NT2/D1 (cell line): ENCODE data around the gene PUS7L.
"Not testable (repeated sequence)": the region's sequence is repeated elsewhere in the genome, so short reads cannot be mapped to it uniquely, and the experiment has no call there.

Experiments
- DNase-seq: peaks from one replicate; pipeline ENCODE4 v3.0.0-alpha.2; 2011; ENCODE audit warnings: low read depth, low spot score
- H3K27me3 ChIP-seq: 2 replicates; pipeline ENCODE4 v1.6.0; 2011; ENCODE audit warnings: mild to moderate bottlenecking; ENCODE audit not compliant: insufficient read length, insufficient read depth
- H3K36me3 ChIP-seq: 2 replicates; pipeline ENCODE4 v1.6.1; 2011; ENCODE audit warnings: mild to moderate bottlenecking, low read length, mixed read lengths; ENCODE audit not compliant: insufficient read depth, insufficient read length
- H3K4me1 ChIP-seq: 2 replicates; pipeline ENCODE4 v1.5.1; 2011; ENCODE audit not compliant: insufficient read depth, insufficient read length
- H3K4me3 ChIP-seq: 2 replicates; pipeline ENCODE4 v1.5.1; 2011; ENCODE audit warnings: low read depth; ENCODE audit not compliant: insufficient read length
- H3K9ac ChIP-seq: 2 replicates; pipeline ENCODE4 v1.6.0; 2011; ENCODE audit warnings: low read depth; ENCODE audit not compliant: insufficient read length
- H3K9me3 ChIP-seq: 2 replicates; pipeline ENCODE4 v1.5.1; 2011; ENCODE audit warnings: mild to moderate bottlenecking, low read length; ENCODE audit not compliant: insufficient read depth
- SUZ12 ChIP-seq: IDR thresholded peaks from 2 replicates; pipeline ENCODE4 v1.6.1; 2011; ENCODE audit not compliant: insufficient read length, insufficient read depth; ENCODE audit errors: extremely low read depth
- YY1 ChIP-seq: IDR thresholded peaks from 2 replicates; pipeline ENCODE4 v1.6.1; 2011; ENCODE audit not compliant: insufficient read length, insufficient read depth
- ZNF274 ChIP-seq: IDR thresholded peaks from 2 replicates; pipeline ENCODE4 v1.6.1; 2011; ENCODE audit warnings: mild to moderate bottlenecking, low read depth, low read length

PUS7L gene

DNA sequence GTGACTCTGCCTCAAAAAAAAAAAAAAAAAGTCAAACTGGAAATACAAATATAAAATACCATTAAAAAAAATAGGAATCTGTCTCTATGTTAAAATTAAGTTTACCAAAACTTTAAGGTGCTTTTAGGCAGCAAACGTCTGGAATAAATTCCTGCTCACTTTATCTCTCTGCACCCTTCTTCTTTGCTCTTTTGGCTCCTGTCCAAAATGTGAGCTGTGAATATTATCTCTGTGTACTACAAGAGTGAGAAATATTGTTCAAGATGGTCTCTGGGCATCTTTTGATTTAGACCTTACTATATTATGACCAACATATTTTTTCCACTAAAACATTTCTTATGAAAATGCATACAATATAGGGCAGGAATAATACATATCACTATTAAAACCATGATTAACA lies 63.7 kb downstream of the PUS7L start:
- DNase-seq: no peak
- Histone ChIP-seq H3K36me3 (no peaks in the 10 kb centered on the region), H3K27me3 (no peaks in the 10 kb centered on the region), H3K9me3 (no peaks in the 10 kb centered on the region), H3K4me3 (no peak overlapping the region), H3K4me1 (no peaks in the 10 kb centered on the region), H3K9ac (no peak overlapping the region)
- TF ChIP-seq ZNF274 (no peak), SUZ12 (no peak), YY1 (no peak)

DNA sequence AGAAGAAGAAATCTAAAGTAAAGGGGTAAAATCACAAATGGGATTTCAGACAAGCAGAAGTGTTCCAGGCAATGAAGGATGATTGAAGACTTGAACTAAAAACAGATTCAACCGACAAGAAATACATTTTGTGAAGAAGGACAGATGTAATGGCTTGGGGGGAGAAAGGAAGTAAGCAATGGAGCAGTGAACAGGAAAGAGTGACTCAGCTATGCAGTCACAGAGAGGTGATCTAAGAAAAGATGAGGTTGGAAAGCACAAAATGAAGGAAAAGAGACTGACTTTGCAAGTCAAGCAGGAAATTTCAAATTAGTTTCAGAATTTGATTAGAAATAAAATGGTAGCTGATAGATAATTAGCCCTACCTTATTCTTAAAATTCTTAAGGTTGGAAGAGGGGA lies 66.5 kb downstream of the PUS7L start:
- no peak for DNase-seq
- TF ChIP-seq YY1 (no peak), ZNF274 (no peak), SUZ12 (no peak)
- Histone ChIP-seq H3K4me1 (no peaks in the 10 kb centered on the region), H3K36me3 (no peaks in the 10 kb centered on the region), H3K4me3 (no peak overlapping the region), H3K9ac (no peak overlapping the region), H3K9me3 (no peaks in the 10 kb centered on the region), H3K27me3 (no peaks in the 10 kb centered on the region)

DNA sequence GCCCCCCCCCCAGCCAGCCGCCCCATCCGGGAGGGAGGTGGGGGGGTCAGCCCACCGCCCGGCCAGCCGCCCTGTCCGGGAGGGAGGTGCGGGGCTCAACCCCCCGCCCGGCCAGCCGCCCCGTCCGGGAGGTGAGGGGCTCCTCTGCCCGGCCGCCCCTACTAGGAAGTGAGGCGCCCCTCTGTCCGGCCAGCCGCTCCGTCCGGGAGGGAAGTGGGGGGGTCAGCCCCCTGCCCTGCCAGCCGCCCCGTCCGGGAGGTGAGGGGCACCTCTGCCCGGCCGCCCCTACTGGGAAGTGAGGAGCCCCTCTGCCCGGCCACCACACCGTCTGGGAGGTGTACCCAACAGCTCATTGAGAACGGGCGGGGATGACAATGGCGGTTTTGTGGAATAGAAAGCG lies 73.1 kb downstream of the PUS7L start:
- not testable (repeated sequence) for H3K36me3 ChIP-seq, H3K9ac ChIP-seq, H3K4me3 ChIP-seq, H3K9me3 ChIP-seq, H3K4me1 ChIP-seq, DNase-seq, H3K27me3 ChIP-seq

DNA sequence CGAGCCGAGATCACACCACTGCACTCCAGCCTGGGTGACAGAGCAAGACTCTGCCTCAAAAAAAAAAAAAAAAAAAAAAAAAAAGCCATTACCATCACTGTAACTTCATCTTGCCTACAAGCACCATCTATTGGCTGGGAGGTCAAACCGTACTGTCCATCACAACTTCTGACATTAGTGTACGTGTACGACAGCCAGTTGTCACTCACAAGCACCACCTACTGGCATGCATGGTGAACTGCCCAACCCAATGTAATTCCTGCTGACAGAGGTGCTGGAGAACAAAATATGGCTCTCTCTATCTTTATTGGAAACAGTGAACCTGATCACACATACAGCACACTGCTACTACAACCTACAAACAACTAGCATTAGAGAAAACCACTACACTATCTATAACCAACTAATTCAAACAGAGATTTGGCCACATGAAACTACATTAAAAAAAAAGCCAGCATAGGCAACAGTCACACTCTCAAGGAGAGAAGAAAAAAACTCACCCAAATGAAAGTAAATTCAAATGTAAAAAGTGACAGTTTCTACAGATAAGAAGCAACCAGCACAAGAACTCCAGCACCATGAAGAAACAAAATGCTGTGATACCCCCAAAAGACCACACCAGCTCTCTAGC lies 82.3 kb downstream of the PUS7L start:
- Histone ChIP-seq H3K9ac (no peak overlapping the region), H3K9me3 (no peaks in the 10 kb centered on the region), H3K36me3 (no peaks in the 10 kb centered on the region), H3K27me3 (no peaks in the 10 kb centered on the region), H3K4me3 (no peak overlapping the region), H3K4me1 (no peaks in the 10 kb centered on the region)
- DNase-seq: peak; percentile 16
- no peak for TF ChIP-seq ZNF274
- TF ChIP-seq YY1: no peak
- TF ChIP-seq SUZ12: no peak

DNA sequence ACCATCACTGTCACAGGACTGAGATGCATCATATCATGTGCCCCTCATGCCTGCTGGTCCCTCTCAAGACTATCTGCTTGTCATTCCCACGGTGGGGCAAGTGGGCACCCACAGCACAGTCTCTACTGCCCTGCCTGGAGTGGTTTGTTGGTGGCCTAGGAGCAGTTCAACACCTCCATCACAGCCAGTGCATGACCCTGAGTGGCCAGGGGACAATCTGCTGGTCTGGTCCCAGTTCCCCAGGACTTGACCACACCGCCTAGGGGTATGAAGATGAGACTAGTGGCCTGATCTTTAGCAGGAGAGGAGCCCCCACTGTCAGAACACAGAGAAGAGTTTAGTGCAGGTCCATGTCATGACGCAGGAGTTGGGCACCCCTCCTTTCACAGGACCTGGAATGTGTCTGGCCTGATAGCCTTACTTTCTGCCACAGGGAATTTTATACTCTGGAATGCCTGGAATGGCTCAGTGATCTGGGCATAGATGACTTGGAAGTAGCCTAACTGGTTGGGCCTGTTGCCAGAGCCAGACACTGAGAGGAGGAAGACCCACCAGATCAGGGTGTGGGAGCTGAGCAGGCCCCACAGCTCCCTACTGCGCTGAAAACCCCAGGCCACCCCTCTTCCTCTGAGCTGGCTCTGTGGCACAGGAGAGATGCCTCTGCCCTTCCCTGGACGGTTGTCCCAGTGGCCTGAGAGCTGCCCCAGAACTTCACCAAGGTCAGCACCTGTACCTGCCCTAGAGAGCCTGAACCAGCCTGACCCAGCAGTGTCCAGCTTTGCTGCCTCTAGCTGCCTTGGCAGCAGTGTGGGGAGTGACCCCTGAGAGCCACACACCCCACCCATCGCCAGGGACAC lies 83.3 kb downstream of the PUS7L start:
- H3K36me3 ChIP-seq: no peaks in the 10 kb centered on the region
- no peak for DNase-seq
- H3K9ac ChIP-seq: no peak overlapping the region
- TF ChIP-seq ZNF274 (no peak), YY1 (no peak), SUZ12 (no peak)
- H3K4me3 ChIP-seq: no peak overlapping the region
- no peaks in the 10 kb centered on the region for H3K4me1 ChIP-seq
- no peaks in the 10 kb centered on the region for H3K9me3 ChIP-seq
- H3K27me3 ChIP-seq: no peaks in the 10 kb centered on the region

DNA sequence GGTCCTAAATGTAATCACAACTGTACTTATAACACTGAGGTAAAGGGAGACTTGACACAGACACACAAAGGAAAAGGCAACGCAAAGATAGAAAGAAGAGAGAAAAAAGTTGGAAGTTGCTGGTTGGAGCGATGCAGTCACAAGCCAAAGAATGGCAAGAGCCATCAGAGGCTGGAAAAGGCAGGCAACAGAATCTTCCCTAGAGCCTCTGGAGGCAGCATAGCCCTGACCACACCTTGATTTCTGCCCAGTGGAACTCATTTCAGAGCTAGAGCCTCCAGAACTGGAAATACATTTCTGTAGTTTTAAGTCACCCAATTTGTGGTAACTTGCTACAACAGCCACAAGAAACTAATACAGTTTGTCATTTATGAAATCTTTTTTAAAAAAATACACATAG lies 89.2 kb downstream of the PUS7L start:
- H3K4me1 ChIP-seq: no peaks in the 10 kb centered on the region
- no peak overlapping the region for H3K4me3 ChIP-seq
- no peak for DNase-seq
- no peak overlapping the region for H3K9ac ChIP-seq
- H3K27me3 ChIP-seq: no peaks in the 10 kb centered on the region
- no peaks in the 10 kb centered on the region for H3K36me3 ChIP-seq
- H3K9me3 ChIP-seq: no peaks in the 10 kb centered on the region
- no peak for TF ChIP-seq ZNF274
- TF ChIP-seq SUZ12: no peak
- no peak for TF ChIP-seq YY1
